Neuronal stem cell (in vitro differentiated cells): ENCODE results near the gene DTNBP1.

Experiments used
- DNase-seq: peaks from one replicate; pipeline ENCODE4 v3.0.0-alpha.2; 2013; ENCODE audit warnings: low spot score
- H2AFZ ChIP-seq: one replicate; pipeline ENCODE4 v1.6.1; 2013; ENCODE audit warnings: mild to moderate bottlenecking, low read length, inconsistent platforms
- H2AK5ac ChIP-seq: 2 replicates; pipeline ENCODE4 v1.6.1; 2013; ENCODE audit warnings: low read depth, mild to moderate bottlenecking, inconsistent platforms, low read length, moderate library complexity, mixed read lengths
- H2BK120ac ChIP-seq: 2 replicates; pipeline ENCODE4 v1.6.1; 2013; ENCODE audit warnings: low read depth, mild to moderate bottlenecking, inconsistent platforms, low read length, moderate library complexity, mixed read lengths
- H2BK12ac ChIP-seq: one replicate; pipeline ENCODE4 v1.6.1; 2013; ENCODE audit warnings: low read length, inconsistent platforms
- H2BK15ac ChIP-seq: 2 replicates; pipeline ENCODE4 v1.6.1; 2013; ENCODE audit warnings: mild to moderate bottlenecking, low read length, inconsistent platforms, mixed read lengths
- H2BK5ac ChIP-seq: one replicate; pipeline ENCODE4 v1.6.1; 2013; ENCODE audit warnings: inconsistent platforms, mild to moderate bottlenecking, low read length, moderate library complexity
- H3K14ac ChIP-seq: one replicate; pipeline ENCODE4 v1.6.1; 2013; ENCODE audit warnings: low read length, inconsistent platforms
- H3K18ac ChIP-seq: 2 replicates; pipeline ENCODE4 v1.6.1; 2013; ENCODE audit warnings: low read length, inconsistent platforms
- H3K23ac ChIP-seq: 2 replicates; pipeline ENCODE4 v1.6.1; 2013; ENCODE audit warnings: low read depth, mild to moderate bottlenecking, mixed read lengths, low read length, inconsistent platforms; ENCODE audit not compliant: poor library complexity
- H3K27ac ChIP-seq: replicated peaks from 3 replicates; pipeline ENCODE4 v1.5.1; 2013; ENCODE audit warnings: low read length, inconsistent platforms
- H3K27me3 ChIP-seq, 3 experiments: 2 replicates each; pipeline ENCODE4 v1.6.1; 2013; ENCODE audit warnings: low read length in 3 of 3, mild to moderate bottlenecking in 2 of 3, inconsistent platforms in 1 of 3, low read depth in 1 of 3, mixed read lengths in 1 of 3, moderate library complexity in 1 of 3; ENCODE audit not compliant: control insufficient read depth in 3 of 3, insufficient read depth in 3 of 3
- H3K36me3 ChIP-seq, 2 donors: replicated peaks in 1 of 2; 2 replicates each; pipeline ENCODE4 v1.6.1; 2013; ENCODE audit warnings: low read length in 2 of 2; ENCODE audit not compliant: control insufficient read depth in 2 of 2, insufficient read depth in 2 of 2
- H3K4ac ChIP-seq: 2 replicates; pipeline ENCODE4 v1.6.1; 2013; ENCODE audit warnings: inconsistent platforms, mild to moderate bottlenecking, low read length, moderate library complexity
- H3K4me1 ChIP-seq, 2 donors: 1 replicate in 1 of 2; 2 replicates in 1 of 2; pipeline ENCODE4 v1.6.1; 2013; ENCODE audit warnings: low read length in 2 of 2, low read depth in 1 of 2; ENCODE audit not compliant: control insufficient read depth in 2 of 2, insufficient read depth in 1 of 2
- H3K4me2 ChIP-seq: one replicate; pipeline ENCODE4 v1.6.1; 2013; ENCODE audit warnings: mild to moderate bottlenecking, low read length, inconsistent platforms; ENCODE audit not compliant: insufficient read depth, poor library complexity, severe bottlenecking
- H3K4me3 ChIP-seq, 2 donors: 2 replicates each; pipeline ENCODE4 v1.5.1; 2013; ENCODE audit warnings: low read length in 2 of 2, mild to moderate bottlenecking in 2 of 2, inconsistent platforms in 1 of 2, moderate library complexity in 1 of 2
- H3K79me1 ChIP-seq: one replicate; pipeline ENCODE4 v1.6.1; 2013; ENCODE audit warnings: low read depth, mild to moderate bottlenecking, inconsistent platforms, low read length, moderate library complexity
- H3K9ac ChIP-seq: one replicate; pipeline ENCODE4 v1.6.1; 2013; ENCODE audit warnings: mild to moderate bottlenecking, low read depth, low read length, inconsistent platforms; ENCODE audit not compliant: poor library complexity
- H3K9me3 ChIP-seq, 2 donors: replicated peaks in 1 of 2; 2 replicates each; pipeline versions ENCODE3 to v1.6.1; 2013; ENCODE audit warnings: low read length in 2 of 2, mild to moderate bottlenecking in 2 of 2, inconsistent platforms in 1 of 2, low read depth in 1 of 2, mixed read lengths in 1 of 2, moderate library complexity in 1 of 2; ENCODE audit not compliant: control insufficient read depth in 2 of 2, insufficient read depth in 1 of 2
- H4K8ac ChIP-seq: one replicate; pipeline ENCODE4 v1.6.1; 2013; ENCODE audit warnings: low read depth, mild to moderate bottlenecking, inconsistent platforms, low read length, moderate library complexity
- H4K91ac ChIP-seq: one replicate; pipeline ENCODE4 v1.6.1; 2013; ENCODE audit warnings: low read length, low read depth, mild to moderate bottlenecking, inconsistent platforms; ENCODE audit not compliant: poor library complexity
- WGBS, 2 donors: extraction: QIAGEN DNeasy Blood & Tissue Kit; methylation state at CpG; one replicate each; pipeline ENCODE4 v1.1.7; 2013; ENCODE audit warnings: missing lambda C conversion rate in 2 of 2, mixed read lengths in 1 of 2; ENCODE audit not compliant: insufficient read length in 2 of 2, insufficient replicate concordance in 1 of 2; ENCODE audit errors: extremely low coverage in 2 of 2; 5-methylcytosine and 5-hydroxymethylcytosine counted together

DTNBP1 gene

GRCh38 chr6:15530411-15530810 is 132.4 kb downstream of the DTNBP1 start:
- no peak overlapping the region for H3K4ac ChIP-seq
- H2BK5ac ChIP-seq: no peak overlapping the region
- H3K23ac ChIP-seq: no peak overlapping the region
- H3K9ac ChIP-seq: no peak overlapping the region
- no peak overlapping the region for H3K4me2 ChIP-seq
- H3K18ac ChIP-seq: peak overlapping the region; percentile 22
- no peak overlapping the region for H2BK12ac ChIP-seq
- no peak for DNase-seq
- peaks cover 3 to 11% of the 10 kb centered on the region in 2 donors for H3K36me3 ChIP-seq
- peaks cover 5 to 19% of the 10 kb centered on the region in 2 donors for H3K9me3 ChIP-seq
- H2AK5ac ChIP-seq: no peak overlapping the region
- H3K27me3 ChIP-seq: no peaks in the 10 kb centered on the region
- H4K91ac ChIP-seq: no peak overlapping the region
- no peaks in the 10 kb centered on the region for H3K4me1 ChIP-seq
- no peak overlapping the region for H2BK120ac ChIP-seq
- WGBS, 2 donors: no CpG with 5 or more reads among the region's 10 CpGs
- no peak overlapping the region for H3K14ac ChIP-seq
- no peak overlapping the region for H3K4me3 ChIP-seq
- H2AFZ ChIP-seq: no peak overlapping the region
- H3K79me1 ChIP-seq: no peaks in the 10 kb centered on the region
- no peak overlapping the region for H3K27ac ChIP-seq
- no peak overlapping the region for H2BK15ac ChIP-seq
- H4K8ac ChIP-seq: peak overlapping the region; percentile 25

GRCh38 chr6:15528870-15529269 is 134.0 kb downstream of the DTNBP1 start:
- no peak for DNase-seq
- Histone ChIP-seq H2BK15ac (no peak overlapping the region), H3K4me2 (no peak overlapping the region), H3K18ac (no peak overlapping the region), H3K79me1 (no peaks in the 10 kb centered on the region), H3K4ac (no peak overlapping the region), H3K4me1 (no peaks in the 10 kb centered on the region), H3K4me3 (no peak overlapping the region), H3K27ac (no peak overlapping the region), H3K9ac (no peak overlapping the region), H3K36me3 (peaks cover 10 to 21% of the 10 kb centered on the region in 2 donors), H3K9me3 (peaks cover 14 to 33% of the 10 kb centered on the region in 2 donors), H2AK5ac (no peak overlapping the region), H3K27me3 (no peaks in the 10 kb centered on the region), H3K23ac (no peak overlapping the region), H4K8ac (no peak overlapping the region), H2BK12ac (no peak overlapping the region), H2BK5ac (no peak overlapping the region), H2BK120ac (no peak overlapping the region), H4K91ac (no peak overlapping the region), H2AFZ (no peak overlapping the region), H3K14ac (no peak overlapping the region)
- no CpG with 5 or more reads among the region's 9 CpGs for WGBS, 2 donors

GRCh38 chr6:15527838-15528617 is 134.8 kb downstream of the DTNBP1 start:
- Histone ChIP-seq H3K4me2 (no peak overlapping the region), H2BK5ac (no peak overlapping the region), H3K23ac (no peak overlapping the region), H3K27ac (no peak overlapping the region), H2AK5ac (no peak overlapping the region), H2BK120ac (no peak overlapping the region), H3K36me3 (peaks cover 16 to 30% of the 10 kb centered on the region in 2 donors), H2BK15ac (no peak overlapping the region), H2AFZ (no peak overlapping the region), H3K9me3 (peaks cover 19 to 35% of the 10 kb centered on the region in 2 donors), H3K27me3 (no peaks in the 10 kb centered on the region), H3K4me1 (no peaks in the 10 kb centered on the region), H3K79me1 (no peaks in the 10 kb centered on the region), H4K91ac (no peak overlapping the region), H3K18ac (no peak overlapping the region), H3K4me3 (no peak overlapping the region), H2BK12ac (no peak overlapping the region), H3K14ac (no peak overlapping the region), H3K4ac (no peak overlapping the region), H3K9ac (no peak overlapping the region), H4K8ac (no peak overlapping the region)
- no CpG with 5 or more reads among the region's 12 CpGs for WGBS, 2 donors
- DNase-seq: no peak

GRCh38 chr6:15526212-15526701 is 136.6 kb downstream of the DTNBP1 start:
- H3K4ac ChIP-seq: no peak overlapping the region
- H3K9ac ChIP-seq: no peak overlapping the region
- no peak overlapping the region for H2AFZ ChIP-seq
- H3K27me3 ChIP-seq: no peaks in the 10 kb centered on the region
- H3K4me2 ChIP-seq: no peak overlapping the region
- no peak overlapping the region for H2BK5ac ChIP-seq
- no peak for DNase-seq
- no CpG with 5 or more reads among the region's 13 CpGs for WGBS, 2 donors
- H3K4me1 ChIP-seq: no peaks in the 10 kb centered on the region
- H3K27ac ChIP-seq: no peak overlapping the region
- no peak overlapping the region for H3K18ac ChIP-seq
- H2BK12ac ChIP-seq: no peak overlapping the region
- peaks cover 19 to 35% of the 10 kb centered on the region in 2 donors for H3K9me3 ChIP-seq
- no peak overlapping the region for H2BK15ac ChIP-seq
- H4K91ac ChIP-seq: no peak overlapping the region
- H3K14ac ChIP-seq: no peak overlapping the region
- peaks cover 26 to 48% of the 10 kb centered on the region in 2 donors for H3K36me3 ChIP-seq
- H3K23ac ChIP-seq: no peak overlapping the region
- H4K8ac ChIP-seq: no peak overlapping the region
- H3K79me1 ChIP-seq: no peaks in the 10 kb centered on the region
- H2AK5ac ChIP-seq: no peak overlapping the region
- no peak overlapping the region for H3K4me3 ChIP-seq
- no peak overlapping the region for H2BK120ac ChIP-seq
